Activated CD4-positive, alpha-beta T cell treated with anti-CD3 and anti-CD28 coated beads, Interleukin-2, amount 50 U/mL, for 16 hours (primary cell): ENCODE measurements around the gene KCNK17.
A peak's percentile ranks its signal among the peaks of the same experiment; 100 is the strongest.

Experiments used
- DNase-seq: peaks from one replicate; pipeline ENCODE4 v3.0.0-alpha.2; 2020

Gene KCNK17

DNA sequence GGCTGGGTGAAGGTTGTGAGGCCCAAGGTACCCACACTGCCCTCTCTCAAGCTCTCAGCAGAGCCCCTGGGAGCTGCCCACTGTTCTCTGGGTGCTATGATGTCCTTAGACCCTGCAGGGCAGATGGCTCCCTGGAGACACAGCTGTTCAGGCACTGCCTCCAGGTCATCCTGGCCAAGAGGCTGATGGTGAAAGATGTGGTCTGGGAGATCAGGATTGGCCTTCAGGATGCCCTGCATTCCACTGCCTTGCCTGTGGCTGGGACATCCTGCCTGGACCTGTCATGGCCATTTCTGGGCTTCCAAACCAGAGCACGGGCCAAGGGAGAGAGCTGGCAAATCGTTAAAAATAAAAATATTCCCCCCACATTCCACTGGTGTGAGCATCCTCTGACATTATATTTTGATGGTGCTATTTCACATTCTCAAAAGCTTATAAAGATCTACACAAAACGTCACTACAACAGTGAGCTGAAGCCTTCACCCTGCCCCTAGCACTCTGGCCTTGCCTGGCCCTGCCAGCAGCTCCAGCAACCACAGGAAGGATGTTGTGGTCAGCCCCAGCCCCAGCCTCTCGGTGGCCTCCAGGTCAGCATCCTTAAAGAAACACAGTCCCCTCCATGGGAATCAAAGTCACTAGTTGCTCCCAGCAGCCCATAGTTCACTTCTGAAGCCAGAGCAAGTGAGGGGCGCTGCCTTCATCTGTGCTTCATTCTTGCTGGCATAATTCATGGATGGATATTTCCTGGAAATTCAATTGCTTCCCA lies 21.7 kb upstream of the KCNK17 start:
- DNase-seq = peak; percentile 26

DNA sequence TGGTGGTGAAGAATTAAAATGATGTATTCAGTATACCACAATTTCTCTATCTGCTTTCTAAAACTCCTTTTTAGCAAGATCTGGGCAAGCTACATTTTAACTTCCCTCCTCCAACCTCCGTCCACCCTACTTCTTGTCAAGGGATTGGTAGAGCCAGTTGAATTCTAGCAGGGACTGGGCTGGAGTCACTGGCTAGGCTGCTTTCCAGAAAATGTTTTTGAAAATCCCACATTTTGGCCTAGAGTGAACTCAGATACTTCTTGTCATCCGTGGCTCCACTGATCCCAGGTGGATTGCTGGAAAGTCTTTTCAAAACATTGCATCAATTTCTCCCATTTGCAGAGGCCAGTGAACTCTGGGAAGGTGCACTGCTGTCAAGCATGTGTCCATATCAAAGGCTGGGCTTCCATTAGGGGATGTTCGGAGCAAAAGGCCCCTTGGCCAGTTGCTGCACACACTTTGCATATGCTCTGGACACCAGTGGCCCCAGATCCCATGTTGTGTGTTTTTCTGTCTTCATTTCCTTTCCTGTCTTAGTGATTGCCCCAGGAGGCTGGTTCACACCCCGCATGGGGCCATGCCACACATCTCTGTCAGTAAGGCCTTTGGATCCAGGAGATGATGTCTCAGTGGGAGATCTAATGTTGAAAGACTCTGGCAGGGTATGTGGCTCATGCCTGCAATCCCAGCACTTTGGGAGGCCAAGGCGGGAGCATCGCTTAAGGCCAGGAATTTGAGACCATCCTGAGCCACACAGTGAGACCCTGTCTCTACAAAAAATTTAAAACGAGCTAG lies 19.6 kb upstream of the KCNK17 start:
- no peak for DNase-seq

DNA sequence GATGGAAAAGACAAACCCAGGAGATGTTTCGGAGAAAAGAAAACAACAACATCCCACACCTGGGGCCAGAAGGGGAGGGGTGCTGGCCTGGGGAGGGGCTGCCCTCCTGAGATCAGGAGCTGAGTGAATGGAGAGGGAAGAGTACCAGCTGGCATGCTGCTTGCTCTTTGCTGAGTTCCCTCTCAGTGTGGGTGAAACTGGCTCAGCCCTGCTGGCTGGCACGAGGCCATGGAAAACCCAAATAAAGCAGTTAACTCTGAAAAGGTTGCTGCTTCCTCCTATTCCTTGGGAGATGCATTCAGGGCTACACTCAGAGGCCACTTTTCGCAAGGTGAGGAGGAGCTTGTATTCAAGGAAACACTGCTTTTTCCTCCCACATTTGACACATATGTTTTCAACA lies 16.3 kb upstream of the KCNK17 start:
- DNase-seq = no peak

DNA sequence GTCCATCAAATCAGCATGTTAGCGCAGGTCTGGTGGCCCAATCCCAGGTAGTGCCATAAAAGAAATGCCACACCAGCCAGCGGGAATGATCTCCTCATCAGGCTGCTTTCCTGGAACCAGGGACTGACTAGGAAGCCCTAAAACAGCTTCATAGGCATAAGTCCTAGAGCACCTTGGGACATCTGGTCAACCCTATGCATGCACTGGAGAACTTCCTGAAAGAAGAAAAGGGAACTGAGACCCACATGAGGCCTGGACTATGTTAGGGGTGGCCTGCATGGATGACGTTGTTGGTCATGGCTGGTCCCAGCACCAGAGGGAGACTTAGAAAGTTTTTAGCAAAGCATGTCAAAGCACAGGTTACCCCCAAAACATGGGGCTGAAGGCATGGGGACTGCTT lies 15.8 kb upstream of the KCNK17 start:
- DNase-seq = no peak

DNA sequence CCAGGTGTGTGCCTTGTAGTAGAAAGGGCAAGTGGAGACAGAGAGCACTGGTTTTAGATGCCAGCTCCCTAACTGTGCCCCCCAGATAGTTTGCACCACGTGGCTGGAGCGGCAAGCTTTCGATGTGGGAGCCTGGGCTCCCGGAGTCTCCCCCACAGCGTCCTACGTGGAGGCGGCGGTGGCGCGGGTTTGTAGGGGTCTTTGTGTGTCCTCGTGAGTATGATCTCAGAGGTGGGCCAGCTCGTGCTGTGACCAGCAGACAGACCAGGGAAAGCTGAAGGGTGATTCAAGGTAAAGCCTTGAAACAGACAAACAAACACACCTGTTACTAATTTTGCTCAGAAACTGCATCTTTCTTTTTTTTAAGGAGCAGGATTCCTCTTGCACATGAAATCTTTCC lies 13.8 kb upstream of the KCNK17 start:
- DNase-seq = no peak

DNA sequence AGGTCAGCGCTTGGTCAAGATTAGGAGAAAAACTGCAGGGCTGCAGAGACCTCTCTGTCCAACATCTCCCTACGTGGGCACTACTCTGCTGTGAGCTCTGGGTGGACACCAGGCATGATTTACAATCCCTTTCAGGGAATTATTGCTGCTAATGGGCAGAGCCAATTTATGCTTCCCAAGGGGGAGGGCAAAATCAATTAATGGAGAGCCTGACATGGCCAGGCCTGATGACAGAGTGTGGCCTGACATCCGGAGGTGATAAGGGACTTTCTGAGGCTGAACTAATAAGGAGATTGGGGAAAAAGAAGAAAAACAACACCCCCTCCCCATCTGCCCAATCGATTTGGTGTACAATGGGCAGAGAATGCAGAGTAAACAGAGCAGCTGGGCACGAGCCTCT lies 13.3 kb upstream of the KCNK17 start:
- no peak for DNase-seq

DNA sequence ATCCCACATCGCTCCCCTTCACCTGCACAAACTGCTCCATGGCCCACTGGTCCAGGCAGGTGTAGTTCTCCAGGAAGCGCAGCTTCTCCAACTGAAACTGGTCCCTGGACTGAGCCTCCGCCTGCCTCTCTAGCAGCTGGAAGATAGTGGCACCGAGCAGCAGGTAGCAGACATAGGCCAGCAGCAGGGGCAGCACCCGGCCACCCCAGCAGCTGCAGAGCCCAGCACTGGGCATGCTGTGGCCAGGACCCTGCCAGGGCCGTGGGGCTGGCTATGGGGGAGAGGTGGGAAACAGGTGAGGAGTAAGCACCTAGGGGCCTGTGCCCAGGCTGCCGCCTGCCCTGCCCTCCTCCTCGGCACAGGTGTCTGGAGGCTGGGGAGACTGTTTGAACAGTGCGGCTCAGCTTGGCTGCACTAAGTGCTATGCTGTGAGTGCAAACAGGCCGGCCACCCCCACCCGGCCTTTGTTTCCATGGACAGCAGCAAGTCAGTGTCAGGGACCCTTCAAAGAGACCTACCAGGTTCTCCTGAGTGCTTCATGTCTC lies 8.2 kb upstream of the KCNK17 start, which contains the start of gene KCNK16:
TSS of gene KCNK16 (minus strand) at position 397 of the 545 bp plus-strand sequence. CDS start at position 235, 162 bp downstream.
- DNase-seq = no peak

DNA sequence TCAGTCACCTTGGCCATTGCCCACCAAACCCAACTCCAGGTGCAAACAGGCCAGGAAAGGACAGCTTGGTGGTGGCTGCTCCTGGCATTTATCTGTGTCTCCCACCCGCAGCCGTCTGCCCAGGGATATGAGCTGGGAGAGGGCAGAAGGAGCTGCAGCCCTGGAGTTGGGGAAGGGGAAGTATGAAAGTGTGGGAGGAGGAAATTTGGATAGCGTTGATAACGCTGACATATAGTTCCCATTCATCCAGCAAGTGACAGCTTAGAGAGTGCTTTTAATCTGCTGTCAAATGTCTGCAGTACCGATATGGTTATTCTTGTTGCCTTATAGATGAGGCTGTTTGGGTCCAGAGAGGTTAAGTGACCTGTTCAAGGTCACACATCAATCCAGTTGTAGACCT lies 7.5 kb upstream of the KCNK17 start:
- no peak for DNase-seq

DNA sequence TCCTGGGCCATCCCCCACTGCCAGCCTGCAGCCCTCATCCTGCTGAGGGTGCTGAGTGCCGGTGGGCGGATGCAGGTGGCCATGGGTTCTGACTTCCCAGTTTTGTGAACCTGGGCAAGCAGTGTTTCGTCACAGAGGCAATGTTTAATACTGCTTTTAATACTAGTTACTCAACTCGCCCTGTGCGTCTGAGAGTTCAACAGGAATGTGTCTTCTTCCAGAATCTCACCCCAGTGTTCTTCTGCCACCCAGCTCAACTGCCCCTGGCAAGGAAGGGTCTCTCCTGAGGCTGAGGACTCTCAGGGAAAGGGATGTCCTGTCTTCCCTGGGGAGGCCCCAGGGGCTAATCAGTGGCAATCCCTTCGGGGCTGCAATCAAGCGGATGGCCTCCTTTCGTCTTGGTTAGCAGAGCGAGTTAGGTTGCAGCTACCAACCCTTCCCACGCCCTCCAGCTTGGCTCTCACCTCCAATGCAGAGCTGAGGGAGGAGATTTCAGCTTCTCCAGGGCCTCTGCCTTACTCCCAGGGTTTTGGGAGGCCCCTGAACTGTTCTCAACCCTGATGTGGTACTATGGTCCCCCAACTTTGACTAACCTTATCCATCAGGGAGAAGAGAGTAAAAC lies 6.3 kb upstream of the KCNK17 start:
- DNase-seq = no peak

DNA sequence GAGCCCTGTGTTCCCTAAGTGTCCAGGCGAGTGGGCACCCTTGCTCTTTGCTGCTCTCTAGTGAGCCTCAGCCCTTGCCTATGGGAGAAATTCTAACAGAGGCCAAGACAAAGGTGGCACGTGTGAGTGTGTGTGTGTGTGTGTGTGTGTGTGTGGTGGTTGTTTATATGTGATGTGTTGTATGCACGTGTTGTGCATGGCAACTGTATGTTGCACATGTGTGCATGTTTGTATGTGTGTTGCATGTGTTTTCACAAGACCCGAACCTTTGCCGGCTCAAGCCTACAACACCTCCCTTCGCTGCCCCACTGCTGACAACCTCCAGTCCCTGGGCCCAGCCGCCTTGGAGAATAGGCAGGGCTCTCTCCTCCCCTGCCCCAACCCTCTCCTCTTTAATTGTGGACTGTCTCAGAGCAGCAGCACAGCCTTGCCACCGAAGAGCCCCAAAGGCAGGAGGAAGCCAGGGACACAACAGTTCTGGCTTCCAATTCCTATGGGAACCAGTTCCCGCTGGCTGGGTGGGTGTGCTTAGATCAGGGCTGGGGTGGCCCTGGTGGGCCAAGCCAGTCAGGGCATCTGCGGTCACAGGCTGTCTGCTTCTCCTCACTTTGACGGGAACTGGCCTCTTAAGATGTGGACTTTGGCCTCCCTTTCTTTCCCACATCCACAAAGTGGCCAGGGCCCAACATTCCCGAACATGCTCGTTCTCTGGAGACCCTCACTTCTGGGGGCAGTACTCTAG lies 5.6 kb upstream of the KCNK17 start:
- no peak for DNase-seq

DNA sequence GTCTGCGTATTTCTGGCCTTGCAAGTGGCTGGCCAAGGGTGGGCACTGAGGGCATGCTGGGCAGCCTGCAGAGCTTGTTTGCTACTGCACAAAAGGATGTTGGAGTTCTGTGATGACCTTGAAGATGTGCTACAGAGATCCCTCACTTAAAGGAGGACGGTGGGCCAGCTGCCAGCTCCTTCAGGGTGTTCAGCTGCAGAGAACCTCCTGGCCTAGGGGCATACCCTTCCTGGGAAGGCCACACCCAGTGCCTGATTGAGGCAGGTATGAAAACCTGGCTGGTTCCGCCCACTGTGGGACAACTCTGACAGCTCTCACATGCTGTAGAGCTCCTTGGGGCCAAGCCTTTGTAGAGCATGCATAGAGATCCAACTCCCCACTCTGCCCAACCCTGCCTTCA lies 3.0 kb upstream of the KCNK17 start:
- DNase-seq = no peak

DNA sequence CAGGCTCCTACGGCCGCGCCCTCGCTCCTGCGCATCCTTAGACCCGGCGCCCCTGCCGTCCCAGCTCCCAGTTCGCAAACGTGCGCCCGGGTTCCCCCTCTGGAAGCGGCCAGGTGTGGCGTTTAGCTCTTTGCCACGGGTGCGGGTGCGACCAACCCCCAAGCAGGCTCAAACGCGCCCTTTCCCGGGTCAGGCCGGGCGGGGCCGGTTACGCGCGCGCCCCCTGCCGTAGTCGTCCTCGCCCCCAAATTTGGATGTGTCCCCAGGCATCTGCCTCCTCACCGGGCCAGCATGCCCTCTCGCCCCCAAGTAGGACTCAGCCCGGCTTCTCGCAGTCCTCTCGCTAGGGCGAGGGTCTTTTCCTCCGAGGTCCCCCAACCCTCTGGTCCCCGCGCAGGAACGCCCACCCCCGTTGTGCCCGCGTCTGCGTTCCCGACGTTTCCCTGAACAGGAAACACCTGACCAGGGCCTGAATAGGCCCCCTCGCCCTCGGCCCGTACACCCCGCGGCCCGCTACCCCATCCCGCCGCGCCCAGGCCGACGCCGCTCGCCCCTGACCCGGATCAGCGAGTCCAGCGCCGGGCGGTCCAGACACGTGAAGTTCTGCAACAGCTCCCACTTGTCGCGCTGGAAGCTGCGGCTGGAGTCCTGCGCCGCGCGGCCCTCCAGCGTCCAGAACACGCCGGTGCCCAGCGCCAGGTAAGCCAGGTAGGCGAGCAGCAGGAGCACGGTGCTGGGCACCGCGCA lies 520 bp downstream of the KCNK17 start:
- no peak for DNase-seq

DNA sequence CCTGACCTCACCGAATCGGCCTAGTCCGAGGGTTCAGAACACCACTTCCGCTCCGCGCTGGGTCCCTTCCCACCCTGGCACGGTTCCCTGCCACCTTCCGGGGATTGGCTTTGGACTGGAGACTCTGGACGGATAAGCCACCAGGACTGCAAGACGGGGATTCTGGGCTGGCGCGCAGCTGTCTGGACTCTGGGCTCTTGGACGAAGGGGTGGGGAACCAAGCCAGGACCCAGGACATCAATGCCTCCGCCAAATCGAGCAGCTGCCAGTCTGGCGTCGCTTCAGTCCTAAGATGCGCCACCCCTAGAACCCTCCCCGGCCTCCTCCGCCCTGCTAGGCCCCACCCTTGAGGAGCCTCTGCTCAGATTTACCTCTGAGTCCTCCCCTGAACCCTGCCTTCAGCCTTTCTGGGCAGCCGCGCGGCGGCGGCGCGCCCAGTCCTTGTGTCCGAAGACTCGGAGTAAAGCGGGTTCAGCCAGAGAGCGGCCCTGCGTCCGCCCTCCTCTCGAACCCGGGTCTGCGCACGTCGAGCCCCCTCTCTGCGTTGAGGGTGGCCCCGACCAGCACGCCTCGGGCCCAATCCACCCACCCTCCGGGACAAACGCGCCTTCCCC lies 1.2 kb downstream of the KCNK17 start:
- no peak for DNase-seq

DNA sequence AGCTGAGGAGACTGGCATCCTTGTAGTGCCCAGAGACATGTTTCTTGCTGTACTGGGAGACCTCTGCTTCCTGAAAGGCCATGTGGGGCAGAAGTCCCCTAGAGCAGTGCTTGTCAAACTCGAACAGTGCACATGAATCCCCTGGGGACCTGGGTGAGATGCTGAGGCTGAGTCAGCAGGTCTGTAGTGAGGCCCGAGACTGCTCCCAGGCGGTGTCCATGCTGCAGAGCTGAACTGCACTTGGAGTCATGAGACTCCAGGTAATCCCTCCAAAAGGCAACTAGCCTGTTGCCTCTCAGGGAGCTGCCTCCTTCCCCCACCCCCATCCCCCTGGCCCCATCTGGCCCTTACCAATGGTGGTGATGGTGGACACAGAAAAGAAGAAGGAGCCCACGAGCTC lies 3.7 kb downstream of the KCNK17 start:
- no peak for DNase-seq

DNA sequence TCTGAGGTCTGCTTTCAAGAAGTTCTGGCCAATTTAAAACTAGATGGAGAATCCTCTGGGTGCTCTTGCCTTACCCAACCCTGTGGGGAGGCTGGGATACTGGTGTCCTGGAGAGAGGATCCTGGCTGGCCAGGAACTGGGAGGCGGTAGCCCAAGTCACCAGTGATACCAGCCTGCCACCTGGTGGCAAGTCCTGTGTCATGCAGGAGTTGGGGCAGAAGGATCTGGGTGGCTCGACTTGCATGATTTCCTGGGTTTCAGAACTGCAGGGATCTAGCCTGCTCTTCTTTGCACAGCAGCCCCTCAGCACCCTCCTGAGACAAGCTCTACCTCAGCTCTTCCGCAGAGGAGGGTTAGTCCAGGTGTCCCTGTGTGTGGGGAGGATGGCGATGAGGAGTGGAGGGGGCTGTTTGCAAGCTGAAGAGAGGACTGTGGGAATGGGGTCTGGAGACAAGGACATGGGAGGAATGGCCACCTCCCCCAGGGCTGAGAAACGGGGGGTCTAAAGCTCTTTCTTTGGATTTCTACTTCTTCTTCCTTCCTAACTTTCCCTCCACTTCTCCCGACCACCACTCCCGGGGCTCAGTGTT lies 4.2 kb downstream of the KCNK17 start:
- peak; percentile 70 for DNase-seq

DNA sequence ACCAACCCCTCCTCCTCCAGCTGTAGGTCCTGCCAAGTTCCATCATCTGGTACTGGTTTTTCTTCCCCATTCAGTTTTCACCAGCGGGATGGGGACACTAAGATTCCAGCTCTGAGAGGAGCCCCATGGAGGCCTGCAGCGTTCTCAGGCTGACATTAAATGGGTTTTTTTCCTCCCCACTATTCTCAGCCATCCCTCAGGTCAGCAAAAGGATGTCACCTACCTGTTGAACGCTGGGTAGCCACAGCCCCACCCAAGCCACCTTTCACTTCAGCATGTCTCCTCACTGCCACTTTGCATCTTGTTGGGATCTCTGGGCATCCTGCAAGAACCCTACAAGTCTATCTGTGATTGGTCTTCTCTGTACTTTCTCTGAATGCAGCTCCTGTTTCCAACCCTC lies 6.8 kb downstream of the KCNK17 start:
- no peak for DNase-seq

DNA sequence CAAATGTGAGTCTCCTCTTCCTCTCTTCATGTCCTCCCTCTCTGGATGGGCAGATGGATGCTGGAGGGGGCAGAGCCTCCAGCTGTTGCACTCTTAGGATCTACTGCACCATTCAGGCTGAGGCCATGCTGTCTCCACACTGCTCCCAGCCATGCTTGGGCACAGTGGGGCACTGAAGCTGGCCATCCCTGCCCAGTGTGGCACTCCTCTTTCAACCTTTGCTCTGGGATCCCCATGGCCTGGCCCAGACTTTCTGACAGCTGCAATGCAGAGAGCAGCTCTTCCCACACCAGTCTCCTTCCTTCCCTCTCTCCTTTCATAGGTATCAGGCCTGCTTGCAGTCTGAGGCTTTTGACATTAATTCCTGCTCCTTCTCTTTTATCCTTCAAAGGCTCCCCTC lies 9.3 kb downstream of the KCNK17 start:
- DNase-seq = no peak

DNA sequence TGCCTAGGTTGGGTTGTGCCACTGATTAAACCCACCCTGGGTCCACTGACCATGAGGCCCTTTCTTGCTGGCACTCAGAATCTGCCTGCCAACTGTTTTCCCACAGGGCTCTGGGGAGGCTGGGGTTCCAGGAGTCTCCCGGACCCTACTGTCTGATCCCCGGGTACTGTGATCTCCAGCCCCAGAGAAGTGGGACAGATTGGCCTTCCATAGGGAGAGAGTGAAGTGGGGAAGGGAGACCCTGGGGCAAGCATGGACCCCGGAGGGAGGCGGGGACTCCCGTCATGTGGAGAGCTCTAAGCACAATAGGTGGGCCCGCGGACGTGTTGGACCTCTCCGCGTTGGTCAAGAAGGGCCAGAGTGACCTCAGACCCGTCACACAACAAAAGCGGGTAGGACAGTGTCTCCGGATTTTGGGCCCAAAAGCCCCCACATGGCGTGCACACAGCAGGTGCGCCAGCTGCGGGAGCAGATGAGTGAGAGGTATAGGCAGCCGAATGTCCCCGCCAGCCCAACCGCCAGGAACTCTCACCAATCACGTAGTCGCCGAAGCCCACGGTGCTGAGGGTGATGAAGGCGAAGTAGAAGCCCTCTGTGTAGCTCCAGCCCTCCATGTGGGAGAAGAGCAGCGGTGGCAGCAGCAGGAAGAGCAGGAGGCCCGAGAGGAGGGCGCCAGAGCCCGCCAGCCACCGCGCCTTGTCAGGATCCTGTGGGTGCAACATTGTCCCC lies 10.6 kb downstream of the KCNK17 start:
- DNase-seq = no peak

DNA sequence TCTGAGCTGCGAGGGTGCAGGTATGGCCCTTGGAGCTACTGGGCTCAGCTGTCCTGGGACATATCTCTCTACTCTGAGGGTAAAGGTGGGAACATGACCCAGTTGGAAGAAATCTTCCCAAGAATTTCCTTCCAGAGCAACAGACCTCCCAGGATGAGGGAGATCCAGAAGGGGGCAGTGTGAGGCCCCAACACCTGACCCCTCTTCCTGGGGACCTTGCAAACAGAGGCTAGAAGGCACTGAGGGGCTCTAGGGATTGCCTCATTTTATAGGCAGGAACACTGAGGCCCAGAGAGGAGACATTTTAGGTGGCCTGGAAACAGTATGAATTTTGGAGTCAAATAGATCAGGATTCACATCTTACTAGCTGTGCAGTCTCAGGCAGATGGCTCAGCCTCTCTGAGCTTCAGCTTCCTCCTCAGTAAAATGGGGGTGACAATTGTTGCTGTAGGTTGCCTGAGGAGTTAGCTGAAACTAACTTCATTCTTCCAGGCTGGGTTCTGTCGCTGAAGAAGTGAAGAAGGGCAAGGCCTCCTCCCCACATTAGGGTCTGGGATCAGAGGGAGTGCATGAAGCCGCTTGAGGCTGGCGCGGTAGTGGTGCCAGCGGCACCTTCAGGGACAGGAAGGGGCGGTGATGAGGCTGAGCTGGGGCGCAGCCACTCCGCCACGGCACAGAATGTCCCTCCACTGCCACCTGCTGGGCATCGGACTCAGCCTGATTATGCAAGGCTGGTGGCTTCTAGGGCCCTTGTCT lies 11.4 kb downstream of the KCNK17 start:
- DNase-seq = peak; percentile 88

DNA sequence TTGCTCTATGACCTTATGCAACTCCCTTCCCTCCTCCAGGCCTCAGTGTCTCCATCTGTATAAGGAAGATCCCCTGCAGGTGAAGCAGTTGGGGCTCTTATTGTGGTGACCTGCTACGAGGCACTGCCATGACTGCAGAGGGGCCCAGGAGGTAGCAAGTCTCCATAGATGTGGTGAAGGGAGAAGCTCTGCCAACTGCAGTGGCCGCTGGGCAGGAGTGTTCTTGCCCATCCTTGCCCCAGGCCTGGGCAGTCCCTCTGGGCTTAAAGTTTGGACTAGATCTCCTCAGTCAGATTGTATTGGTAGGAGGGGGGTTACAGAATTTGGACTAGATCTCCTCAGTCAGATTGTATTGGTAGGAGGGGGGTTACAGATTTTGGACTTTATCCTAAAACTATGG lies 12.2 kb downstream of the KCNK17 start:
- no peak for DNase-seq
